Measurements from ENCODE around the gene ARPC1B.
A peak's percentile ranks its signal among the peaks of the same experiment; 100 is the strongest.

The ARPC1B gene

GRCh38 chr7:99437946-99438572 lies 63.5 kb downstream of the ARPC1B start:
- Histone ChIP-seq H3K9ac (ENCODE audit: low read depth, low read length) (peak overlapping the region; percentile 93), H3K9me3 (ENCODE audit: insufficient read depth, low read depth, low read length) (no peaks in the 10 kb centered on the region), H3K27ac (ENCODE audit: low read depth, low read length) (peak overlapping the region; percentile 96), H3K36me3 (ENCODE audit: insufficient read depth, low read length) (peaks cover 47% of the 10 kb centered on the region), H3K4me1 (ENCODE audit: insufficient read depth, low read length) (peaks cover 5% of the 10 kb centered on the region; the same call in 1 of the 2 replicates), H3K27me3 (ENCODE audit: insufficient read depth, low read length) (no peaks in the 10 kb centered on the region), H3K4me3 (ENCODE audit: low read length) (peak overlapping the region; percentile 75)
- 18% methylated on average over 17 of the region's 20 CpGs for WGBS

GRCh38 chr7:99438573-99439480 lies 64.3 kb downstream of the ARPC1B start, which contains the start of the genes CPSF4 and PTCD1:
TSS of gene CPSF4 (plus strand) at chr7:99438943. CDS start at chr7:99439083, 140 bp downstream.
TSS of gene PTCD1 (minus strand) at chr7:99438798. CDS start at chr7:99435242, 3,556 bp downstream.
- Histone ChIP-seq H3K4me1 (ENCODE audit: insufficient read depth, low read length) (peaks cover 5% of the 10 kb centered on the region; the same call in 1 of the 2 replicates), H3K4me3 (ENCODE audit: low read length) (peak within 1 kb of the TSS; percentile 75), H3K27ac (ENCODE audit: low read depth, low read length) (peak within 1 kb of the TSS; percentile 96), H3K9me3 (ENCODE audit: insufficient read depth, low read depth, low read length) (no peaks in the 10 kb centered on the region), H3K9ac (ENCODE audit: low read depth, low read length) (peak within 1 kb of the TSS; percentile 93), H3K27me3 (ENCODE audit: insufficient read depth, low read length) (no peaks in the 10 kb centered on the region), H3K36me3 (ENCODE audit: insufficient read depth, low read length) (peaks cover 47% of the 10 kb centered on the region)
- under 1% methylated on average over 89 of the region's 89 CpGs for WGBS

GRCh38 chr7:99440195-99440594 lies 65.7 kb downstream of the ARPC1B start:
- Histone ChIP-seq H3K9me3 (ENCODE audit: insufficient read depth, low read depth, low read length) (no peaks in the 10 kb centered on the region), H3K4me3 (ENCODE audit: low read length) (peak overlapping the region; percentile 75), H3K27me3 (ENCODE audit: insufficient read depth, low read length) (no peaks in the 10 kb centered on the region), H3K36me3 (ENCODE audit: insufficient read depth, low read length) (peaks cover 45% of the 10 kb centered on the region), H3K27ac (ENCODE audit: low read depth, low read length) (no peak overlapping the region), H3K4me1 (ENCODE audit: insufficient read depth, low read length) (peaks cover 5% of the 10 kb centered on the region; the same call in 1 of the 2 replicates), H3K9ac (ENCODE audit: low read depth, low read length) (no peak overlapping the region)
- 58% methylated on average over 8 of the region's 9 CpGs for WGBS
